Cerebellar nuclear complex (tissue), 1 donor: Measurements from ENCODE around the gene LRP1B.

Source experiments
- DNase-seq, 2 experiments: peaks; one replicate each; lab custom pipeline; 2025; lab: John Stamatoyannopoulos, UW

The LRP1B gene

GRCh38 chr2:140836826-140837225, 1294.0 kb downstream of the LRP1B start:
- no peak for DNase-seq

GRCh38 chr2:140835079-140835478, 1295.7 kb downstream of the LRP1B start:
- DNase-seq: no peak

- DNase-seq: no peak
Measured at GRCh38 chr2:140814141-140814540, 1316.7 kb downstream of the LRP1B start.

- no peak for DNase-seq
Measured at GRCh38 chr2:140808820-140809219, 1322.0 kb downstream of the LRP1B start.

- no peak for DNase-seq
Measured at GRCh38 chr2:140808211-140808610, 1322.6 kb downstream of the LRP1B start.

- DNase-seq: no peak
Measured at GRCh38 chr2:140804700-140805260, 1326.0 kb downstream of the LRP1B start.

GRCh38 chr2:140801311-140801710, 1329.5 kb downstream of the LRP1B start:
- no peak for DNase-seq

- DNase-seq: no peak
Measured at GRCh38 chr2:140797718-140798117, 1333.1 kb downstream of the LRP1B start.

- no peak for DNase-seq
Measured at GRCh38 chr2:140791802-140792201, 1339.0 kb downstream of the LRP1B start.

GRCh38 chr2:140786585-140786984, 1344.2 kb downstream of the LRP1B start:
- no peak for DNase-seq

GRCh38 chr2:140775411-140775810, 1355.4 kb downstream of the LRP1B start:
- no peak for DNase-seq

GRCh38 chr2:140770645-140771044, 1360.2 kb downstream of the LRP1B start:
- no peak for DNase-seq

- DNase-seq: no peak
Measured at GRCh38 chr2:140761807-140762206, 1369.0 kb downstream of the LRP1B start.

GRCh38 chr2:140759426-140760156, 1371.2 kb downstream of the LRP1B start:
- DNase-seq: no peak

GRCh38 chr2:140747665-140748064, 1383.2 kb downstream of the LRP1B start:
- DNase-seq: no peak

GRCh38 chr2:140747090-140747489, 1383.7 kb downstream of the LRP1B start:
- DNase-seq: no peak

- DNase-seq: no peak
Measured at GRCh38 chr2:140744379-140744778, 1386.4 kb downstream of the LRP1B start.

- DNase-seq: no peak
Measured at GRCh38 chr2:140737006-140737405, 1393.8 kb downstream of the LRP1B start.

GRCh38 chr2:140734992-140735391, 1395.8 kb downstream of the LRP1B start:
- no peak for DNase-seq

- DNase-seq: no peak
Measured at GRCh38 chr2:140718999-140719398, 1411.8 kb downstream of the LRP1B start.

- DNase-seq: no peak
Measured at GRCh38 chr2:140717481-140717880, 1413.3 kb downstream of the LRP1B start.

- DNase-seq: no peak
Measured at GRCh38 chr2:140714586-140714985, 1416.2 kb downstream of the LRP1B start.

GRCh38 chr2:140711867-140712266, 1418.9 kb downstream of the LRP1B start:
- DNase-seq: no peak

GRCh38 chr2:140701726-140702125, 1429.1 kb downstream of the LRP1B start:
- DNase-seq: no peak
